Activated CD4-positive, CD25-positive, alpha-beta regulatory T cell (primary cell): Measurements from ENCODE around the gene TRPM3.

ENCODE experiments used
- DNase-seq, 4 experiments: peaks; one replicate each; lab custom pipeline; 2025; lab: John Stamatoyannopoulos, UW

The TRPM3 gene

GRCh38 chr9:70817311-70817710 lies 304.1 kb downstream of the TRPM3 start:
- DNase-seq = no peak

- DNase-seq = no peak
These were observed 304.5 kb downstream of the TRPM3 start for GRCh38 chr9:70816891-70817290.

GRCh38 chr9:70816316-70816715 lies 305.1 kb downstream of the TRPM3 start:
- DNase-seq = no peak

- DNase-seq = no peak
These were observed 306.8 kb downstream of the TRPM3 start for GRCh38 chr9:70814597-70814996.

- no peak for DNase-seq
These were observed 308.3 kb downstream of the TRPM3 start for GRCh38 chr9:70813141-70813540.

- DNase-seq = no peak
These were observed 309.8 kb downstream of the TRPM3 start for GRCh38 chr9:70811638-70812037.

- no peak for DNase-seq
These were observed 314.5 kb downstream of the TRPM3 start for GRCh38 chr9:70806875-70807274.

GRCh38 chr9:70805949-70806348 lies 315.5 kb downstream of the TRPM3 start:
- no peak for DNase-seq

GRCh38 chr9:70802758-70803436 lies 318.5 kb downstream of the TRPM3 start:
- no peak for DNase-seq

- DNase-seq = no peak
These were observed 319.2 kb downstream of the TRPM3 start for GRCh38 chr9:70802206-70802605.

GRCh38 chr9:70801181-70801829 lies 320.1 kb downstream of the TRPM3 start:
- no peak for DNase-seq

- DNase-seq = no peak
These were observed 323.4 kb downstream of the TRPM3 start for GRCh38 chr9:70798018-70798417.

- DNase-seq = no peak
These were observed 325.6 kb downstream of the TRPM3 start for GRCh38 chr9:70795841-70796240.

GRCh38 chr9:70792796-70793195 lies 328.6 kb downstream of the TRPM3 start:
- no peak for DNase-seq

- no peak for DNase-seq
These were observed 329.5 kb downstream of the TRPM3 start for GRCh38 chr9:70791936-70792335.

- no peak for DNase-seq
These were observed 332.3 kb downstream of the TRPM3 start for GRCh38 chr9:70789086-70789485.

- DNase-seq = no peak
These were observed 337.0 kb downstream of the TRPM3 start for GRCh38 chr9:70784456-70784855.

- DNase-seq = no peak
These were observed 342.9 kb downstream of the TRPM3 start for GRCh38 chr9:70778568-70778967.

- DNase-seq = no peak
These were observed 347.8 kb downstream of the TRPM3 start for GRCh38 chr9:70773579-70773978.

- no peak for DNase-seq
These were observed 348.8 kb downstream of the TRPM3 start for GRCh38 chr9:70772601-70773000.

GRCh38 chr9:70765946-70766345 lies 355.5 kb downstream of the TRPM3 start:
- no peak for DNase-seq

- no peak for DNase-seq
These were observed 360.2 kb downstream of the TRPM3 start for GRCh38 chr9:70761139-70761670.

GRCh38 chr9:70760228-70760627 lies 361.2 kb downstream of the TRPM3 start:
- DNase-seq = no peak

GRCh38 chr9:70753311-70753710 lies 368.1 kb downstream of the TRPM3 start:
- no peak for DNase-seq
